ENCODE measurements around the gene CYSTM1.

GRCh38 chr5:140262839-140263238 is 87.9 kb downstream of the CYSTM1 start:
- no peak for TF ChIP-seq EZH2 (IDR thresholded peaks at IDR 0.05; ENCODE audit: insufficient read depth, poor library complexity, severe bottlenecking)
- no peak for TF ChIP-seq EZH2phosphoT487 (IDR thresholded peaks at IDR 0.05; ENCODE audit: insufficient read depth, low read depth)

Measured in GM23248 (cell line).